GM23338 (cell line): ENCODE data around the gene AGA.

Experiments
- CREB1 ChIP-seq: fragments of 250-450 bp; sonication (Bioruptor Pico); IDR thresholded peaks from 2 replicates; pipeline ENCODE4 v1.5.0; 2020; ENCODE audit warnings: low read depth, mild to moderate bottlenecking, moderate library complexity
- EZH2 ChIP-seq: fragments of 200-600 bp; sonication (generic); IDR thresholded peaks from one replicate; pipeline ENCODE4 v1.8.0; 2017; ENCODE audit warnings: antibody characterized with exemption, mild to moderate bottlenecking, low read depth; ENCODE audit not compliant: unreplicated experiment
- JUNB ChIP-seq: IDR thresholded peaks from one replicate; pipeline ENCODE4 v1.6.1; 2016; ENCODE audit warnings: antibody characterized with exemption; ENCODE audit not compliant: unreplicated experiment
- STAT1 ChIP-seq: IDR thresholded peaks from one replicate; pipeline ENCODE4 v1.6.1; 2016; ENCODE audit warnings: antibody characterized with exemption; ENCODE audit not compliant: unreplicated experiment
- TF ChIP-seq, protein P1 (sequence below), 2 experiments: fragments of 200-600 bp in 1 of 2; sonication (generic) in 1 of 2; conservative IDR thresholded peaks; 2 replicates each; pipeline versions ENCODE4 v1.5.1 to v1.6.1; 2016 to 2017; ENCODE audit warnings: antibody characterized with exemption in 2 of 2, low read depth in 2 of 2, mild to moderate bottlenecking in 2 of 2, moderate library complexity in 1 of 2
- TF ChIP-seq, protein P2 (sequence below): IDR thresholded peaks from 2 replicates; pipeline ENCODE4 v1.6.1; 2016; ENCODE audit warnings: antibody characterized with exemption
- TF ChIP-seq, protein P3 (sequence below): IDR thresholded peaks from one replicate; pipeline ENCODE4 v1.6.1; 2018; ENCODE audit warnings: antibody characterized with exemption; ENCODE audit not compliant: unreplicated experiment

DNA sequence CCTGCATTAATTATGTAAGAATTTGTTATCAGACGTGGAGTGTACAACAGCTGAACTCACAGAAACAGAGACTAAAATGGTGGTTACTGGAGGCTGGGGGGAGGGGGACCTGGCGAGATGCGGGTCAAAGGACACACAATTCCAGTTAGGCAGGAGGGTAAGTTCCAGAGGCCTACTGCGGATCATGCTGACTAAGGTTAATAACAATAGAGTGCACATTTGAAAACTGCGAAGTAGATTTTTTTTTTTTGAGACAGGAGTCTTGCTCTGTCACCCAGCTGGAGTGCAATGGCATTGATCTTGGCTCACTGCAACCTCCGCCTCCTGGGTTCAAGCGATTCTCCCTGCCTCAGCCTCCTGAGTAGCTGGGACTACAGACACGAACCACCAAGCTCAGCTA lies 7.6 kb downstream of the AGA start:
- TF ChIP-seq, protein P1, sequence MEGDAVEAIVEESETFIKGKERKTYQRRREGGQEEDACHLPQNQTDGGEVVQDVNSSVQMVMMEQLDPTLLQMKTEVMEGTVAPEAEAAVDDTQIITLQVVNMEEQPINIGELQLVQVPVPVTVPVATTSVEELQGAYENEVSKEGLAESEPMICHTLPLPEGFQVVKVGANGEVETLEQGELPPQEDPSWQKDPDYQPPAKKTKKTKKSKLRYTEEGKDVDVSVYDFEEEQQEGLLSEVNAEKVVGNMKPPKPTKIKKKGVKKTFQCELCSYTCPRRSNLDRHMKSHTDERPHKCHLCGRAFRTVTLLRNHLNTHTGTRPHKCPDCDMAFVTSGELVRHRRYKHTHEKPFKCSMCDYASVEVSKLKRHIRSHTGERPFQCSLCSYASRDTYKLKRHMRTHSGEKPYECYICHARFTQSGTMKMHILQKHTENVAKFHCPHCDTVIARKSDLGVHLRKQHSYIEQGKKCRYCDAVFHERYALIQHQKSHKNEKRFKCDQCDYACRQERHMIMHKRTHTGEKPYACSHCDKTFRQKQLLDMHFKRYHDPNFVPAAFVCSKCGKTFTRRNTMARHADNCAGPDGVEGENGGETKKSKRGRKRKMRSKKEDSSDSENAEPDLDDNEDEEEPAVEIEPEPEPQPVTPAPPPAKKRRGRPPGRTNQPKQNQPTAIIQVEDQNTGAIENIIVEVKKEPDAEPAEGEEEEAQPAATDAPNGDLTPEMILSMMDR (conservative IDR thresholded peaks at IDR 0.05; ENCODE audit: low read depth in 2 of 2) = no peak
- no peak for TF ChIP-seq JUNB
- TF ChIP-seq, protein P2, sequence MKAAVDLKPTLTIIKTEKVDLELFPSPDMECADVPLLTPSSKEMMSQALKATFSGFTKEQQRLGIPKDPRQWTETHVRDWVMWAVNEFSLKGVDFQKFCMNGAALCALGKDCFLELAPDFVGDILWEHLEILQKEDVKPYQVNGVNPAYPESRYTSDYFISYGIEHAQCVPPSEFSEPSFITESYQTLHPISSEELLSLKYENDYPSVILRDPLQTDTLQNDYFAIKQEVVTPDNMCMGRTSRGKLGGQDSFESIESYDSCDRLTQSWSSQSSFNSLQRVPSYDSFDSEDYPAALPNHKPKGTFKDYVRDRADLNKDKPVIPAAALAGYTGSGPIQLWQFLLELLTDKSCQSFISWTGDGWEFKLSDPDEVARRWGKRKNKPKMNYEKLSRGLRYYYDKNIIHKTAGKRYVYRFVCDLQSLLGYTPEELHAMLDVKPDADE = no peak
- TF ChIP-seq EZH2 = no peak
- TF ChIP-seq, protein P3, sequence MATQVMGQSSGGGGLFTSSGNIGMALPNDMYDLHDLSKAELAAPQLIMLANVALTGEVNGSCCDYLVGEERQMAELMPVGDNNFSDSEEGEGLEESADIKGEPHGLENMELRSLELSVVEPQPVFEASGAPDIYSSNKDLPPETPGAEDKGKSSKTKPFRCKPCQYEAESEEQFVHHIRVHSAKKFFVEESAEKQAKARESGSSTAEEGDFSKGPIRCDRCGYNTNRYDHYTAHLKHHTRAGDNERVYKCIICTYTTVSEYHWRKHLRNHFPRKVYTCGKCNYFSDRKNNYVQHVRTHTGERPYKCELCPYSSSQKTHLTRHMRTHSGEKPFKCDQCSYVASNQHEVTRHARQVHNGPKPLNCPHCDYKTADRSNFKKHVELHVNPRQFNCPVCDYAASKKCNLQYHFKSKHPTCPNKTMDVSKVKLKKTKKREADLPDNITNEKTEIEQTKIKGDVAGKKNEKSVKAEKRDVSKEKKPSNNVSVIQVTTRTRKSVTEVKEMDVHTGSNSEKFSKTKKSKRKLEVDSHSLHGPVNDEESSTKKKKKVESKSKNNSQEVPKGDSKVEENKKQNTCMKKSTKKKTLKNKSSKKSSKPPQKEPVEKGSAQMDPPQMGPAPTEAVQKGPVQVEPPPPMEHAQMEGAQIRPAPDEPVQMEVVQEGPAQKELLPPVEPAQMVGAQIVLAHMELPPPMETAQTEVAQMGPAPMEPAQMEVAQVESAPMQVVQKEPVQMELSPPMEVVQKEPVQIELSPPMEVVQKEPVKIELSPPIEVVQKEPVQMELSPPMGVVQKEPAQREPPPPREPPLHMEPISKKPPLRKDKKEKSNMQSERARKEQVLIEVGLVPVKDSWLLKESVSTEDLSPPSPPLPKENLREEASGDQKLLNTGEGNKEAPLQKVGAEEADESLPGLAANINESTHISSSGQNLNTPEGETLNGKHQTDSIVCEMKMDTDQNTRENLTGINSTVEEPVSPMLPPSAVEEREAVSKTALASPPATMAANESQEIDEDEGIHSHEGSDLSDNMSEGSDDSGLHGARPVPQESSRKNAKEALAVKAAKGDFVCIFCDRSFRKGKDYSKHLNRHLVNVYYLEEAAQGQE = no peak
- TF ChIP-seq STAT1 = no peak
- no peak for TF ChIP-seq CREB1
